Measurements from ENCODE around the gene HOXA9.

Gene HOXA9

DNA sequence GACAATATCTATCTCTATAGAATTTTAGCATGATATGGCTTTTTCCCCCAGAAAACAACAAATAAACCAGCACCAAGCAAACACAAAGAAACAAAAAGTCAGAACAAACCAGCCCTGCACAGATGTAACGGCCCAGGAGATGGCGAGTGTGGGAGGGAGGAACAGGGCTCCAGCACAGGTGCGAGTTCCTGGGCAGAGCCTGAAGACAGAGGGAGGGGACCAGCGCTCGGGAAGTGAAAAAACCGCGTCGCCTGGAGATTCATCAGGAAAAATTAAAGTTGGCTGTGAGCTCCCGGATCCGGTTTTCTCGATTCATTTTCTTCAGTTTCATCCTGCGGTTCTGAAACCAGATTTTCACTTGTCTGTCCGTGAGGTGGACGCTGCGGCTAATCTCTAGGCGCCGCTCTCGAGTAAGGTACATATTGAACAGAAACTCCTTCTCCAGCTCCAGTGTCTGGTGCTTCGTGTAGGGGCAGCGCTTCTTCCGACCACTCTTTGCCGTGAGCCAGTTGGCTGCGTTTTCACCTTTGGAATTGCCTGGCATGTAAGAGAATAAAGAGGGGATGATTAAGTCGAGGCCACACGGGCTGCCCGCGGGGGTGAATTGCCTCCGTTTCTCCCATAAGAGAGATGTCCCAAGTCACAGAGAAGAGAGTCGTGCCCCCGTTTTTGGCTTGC lies 6.4 kb upstream of the HOXA9 start:
- Histone ChIP-seq H3K9ac (no peak overlapping the region), H3K9me3 (peaks cover 36% of the 10 kb centered on the region), H3K27ac (no peak overlapping the region), H3K4me3 (no peak overlapping the region), H3K36me3 (no peaks in the 10 kb centered on the region), H4K20me1 (peaks cover 100% of the 10 kb centered on the region), H3K4me2 (no peak overlapping the region), H3K27me3 (peaks cover 100% of the 10 kb centered on the region), H3K4me1 (no peaks in the 10 kb centered on the region)
- no peak for TF ChIP-seq Cebpa-rat (IDR thresholded peaks at IDR 0.05)

DNA sequence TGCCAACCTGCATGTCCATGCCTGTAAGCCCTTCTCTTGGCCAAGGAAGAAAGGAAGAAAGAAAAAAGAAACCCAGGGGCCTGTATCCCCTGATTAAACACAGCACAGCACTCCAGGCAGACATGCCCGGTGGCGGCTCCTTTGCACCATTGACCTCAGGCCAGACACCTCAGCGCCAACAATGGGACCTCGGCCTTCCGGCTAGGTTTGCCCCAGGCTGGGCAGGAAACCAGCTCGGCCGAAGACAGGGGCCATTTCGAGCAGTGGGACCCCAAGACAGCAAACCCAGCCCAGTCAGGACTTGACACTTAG lies 5.9 kb upstream of the HOXA9 start:
- Histone ChIP-seq H3K27me3 (peaks cover 100% of the 10 kb centered on the region), H4K20me1 (peaks cover 100% of the 10 kb centered on the region), H3K36me3 (no peaks in the 10 kb centered on the region), H3K4me2 (no peak overlapping the region), H3K27ac (no peak overlapping the region), H3K9ac (no peak overlapping the region), H3K4me1 (no peaks in the 10 kb centered on the region), H3K9me3 (peaks cover 39% of the 10 kb centered on the region), H3K4me3 (no peak overlapping the region)
- no peak for TF ChIP-seq Cebpa-rat (IDR thresholded peaks at IDR 0.05)

DNA sequence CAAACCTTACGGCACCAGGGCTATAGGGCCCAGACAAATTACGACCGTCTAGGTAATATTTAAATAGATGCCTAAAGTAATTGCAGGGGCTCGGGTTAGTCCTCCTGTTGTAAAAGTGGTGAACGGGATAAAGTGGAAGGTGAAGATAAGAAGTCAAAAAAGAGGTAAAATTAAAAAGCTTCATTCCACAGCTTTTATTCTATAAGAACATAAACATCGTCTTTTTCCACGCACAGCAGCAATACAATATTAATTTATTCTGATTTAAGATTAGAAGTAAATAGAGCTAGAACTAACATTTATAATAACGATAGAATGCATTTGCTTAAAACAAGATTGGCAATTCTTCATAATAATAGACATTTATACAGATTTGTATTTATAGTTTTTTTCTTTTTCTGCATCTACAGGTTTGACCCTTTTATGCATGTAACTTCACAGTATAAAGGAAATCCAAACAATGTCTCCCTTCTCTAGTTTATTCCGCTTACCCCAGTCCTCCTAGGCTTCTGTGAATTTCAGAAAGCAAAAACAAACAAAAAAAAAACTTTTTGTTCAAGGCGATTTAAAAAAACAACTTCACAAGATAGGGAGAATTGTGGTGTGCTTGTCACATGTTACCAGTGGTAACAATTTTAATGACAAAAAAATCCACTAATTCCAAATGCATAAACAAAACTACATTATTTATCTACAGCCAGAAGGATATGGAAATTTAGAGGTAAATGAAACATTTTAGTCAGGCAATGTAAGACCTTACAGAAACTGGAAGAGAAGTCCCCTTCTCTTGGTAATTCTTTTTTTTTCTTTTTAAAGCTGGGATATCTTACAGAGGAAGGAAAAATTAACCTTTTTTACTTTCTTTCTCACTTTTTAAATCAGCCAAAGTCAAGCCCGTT lies 5.3 kb upstream of the HOXA9 start:
- H3K36me3 ChIP-seq = no peaks in the 10 kb centered on the region
- H3K4me1 ChIP-seq = no peaks in the 10 kb centered on the region
- H3K27me3 ChIP-seq = peaks cover 100% of the 10 kb centered on the region
- H3K27ac ChIP-seq = no peak overlapping the region
- peaks cover 100% of the 10 kb centered on the region for H4K20me1 ChIP-seq
- H3K9me3 ChIP-seq = peaks cover 45% of the 10 kb centered on the region
- H3K9ac ChIP-seq = no peak overlapping the region
- no peak for TF ChIP-seq Cebpa-rat (IDR thresholded peaks at IDR 0.05)
- no peak overlapping the region for H3K4me2 ChIP-seq
- no peak overlapping the region for H3K4me3 ChIP-seq

DNA sequence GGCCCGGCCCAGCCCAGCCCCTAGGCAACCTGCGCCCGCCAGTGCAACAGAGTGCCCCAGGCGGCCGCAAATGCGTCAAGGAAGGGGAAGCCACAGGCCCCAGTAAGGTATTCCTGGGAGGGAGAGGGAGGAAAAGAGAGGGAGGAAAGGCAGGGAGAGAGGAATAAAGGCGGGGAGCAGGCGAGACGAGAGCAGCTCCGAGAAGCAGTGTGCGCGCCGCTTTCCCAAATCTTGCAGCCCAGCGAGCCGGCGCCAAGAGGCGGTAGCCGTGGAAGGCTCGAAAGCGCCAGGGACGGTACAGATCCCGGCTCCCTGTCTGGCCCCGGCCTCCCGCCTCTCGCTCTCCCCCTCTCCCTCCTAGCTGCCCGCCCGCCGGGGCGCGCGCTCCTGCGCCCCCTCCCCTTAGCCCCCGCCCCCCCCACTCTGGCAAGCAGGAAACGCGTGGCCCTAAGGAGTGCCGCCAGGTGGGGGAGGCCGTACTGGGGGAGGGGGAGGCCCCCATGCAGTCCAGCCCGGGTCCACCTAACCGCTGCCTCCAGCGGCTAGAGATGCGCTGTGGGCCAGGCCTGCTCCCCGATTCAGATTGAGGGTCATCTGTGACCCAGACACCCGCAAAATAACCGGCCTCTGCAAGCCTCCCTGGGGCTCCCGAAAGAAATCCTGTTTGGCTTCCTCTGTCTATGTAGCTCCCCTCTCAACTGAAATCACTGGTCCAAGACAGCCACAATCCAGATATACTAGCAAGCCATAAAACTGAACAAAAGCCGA lies 4.5 kb upstream of the HOXA9 start:
- no peak overlapping the region for H3K9ac ChIP-seq
- H3K27me3 ChIP-seq = peaks cover 100% of the 10 kb centered on the region
- H3K4me3 ChIP-seq = no peak overlapping the region
- no peaks in the 10 kb centered on the region for H3K36me3 ChIP-seq
- no peaks in the 10 kb centered on the region for H3K4me1 ChIP-seq
- TF ChIP-seq Cebpa-rat (IDR thresholded peaks at IDR 0.05) = no peak
- H3K27ac ChIP-seq = no peak overlapping the region
- H3K4me2 ChIP-seq = no peak overlapping the region
- H3K9me3 ChIP-seq = peaks cover 51% of the 10 kb centered on the region
- H4K20me1 ChIP-seq = peaks cover 100% of the 10 kb centered on the region

DNA sequence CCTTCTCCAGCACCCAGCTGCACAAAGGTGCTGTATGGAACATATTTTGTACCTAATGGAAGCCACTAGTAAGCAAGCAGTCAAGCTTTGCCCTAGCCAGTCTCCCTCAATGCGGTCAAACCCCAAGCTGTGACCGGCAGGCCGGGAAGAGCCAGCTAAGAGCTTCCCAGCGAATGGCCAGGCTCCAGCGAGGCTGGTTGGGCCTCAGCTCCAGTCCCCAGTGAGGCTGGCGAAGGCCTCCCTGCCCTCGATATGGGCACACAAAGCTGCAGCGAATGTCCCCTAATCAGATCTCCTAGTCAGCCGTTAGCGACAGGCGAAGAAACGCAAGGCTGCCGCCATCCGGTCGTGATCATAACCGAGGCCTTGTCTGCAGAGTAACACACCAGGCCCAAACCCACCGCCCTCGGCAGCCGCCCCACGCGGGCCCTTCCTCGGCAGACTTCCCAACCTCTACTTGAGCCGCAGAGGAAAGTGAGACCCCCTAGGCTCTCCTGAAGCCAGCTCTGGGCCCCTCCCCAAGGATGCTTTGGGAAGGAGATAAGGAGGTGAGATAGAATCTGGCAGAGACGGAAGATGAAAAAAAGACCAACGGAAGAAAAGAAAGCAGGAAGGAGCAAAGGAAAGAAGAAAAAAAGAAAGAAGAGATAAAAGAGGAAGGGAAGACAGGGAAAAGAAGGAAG lies 3.1 kb upstream of the HOXA9 start:
- Histone ChIP-seq H3K27me3 (peaks cover 100% of the 10 kb centered on the region), H3K27ac (no peak overlapping the region), H3K4me1 (no peaks in the 10 kb centered on the region), H3K4me3 (no peak overlapping the region), H3K9ac (no peak overlapping the region), H3K36me3 (no peaks in the 10 kb centered on the region), H3K4me2 (no peak overlapping the region), H4K20me1 (peaks cover 100% of the 10 kb centered on the region), H3K9me3 (peaks cover 37% of the 10 kb centered on the region)
- no peak for TF ChIP-seq Cebpa-rat (IDR thresholded peaks at IDR 0.05)

DNA sequence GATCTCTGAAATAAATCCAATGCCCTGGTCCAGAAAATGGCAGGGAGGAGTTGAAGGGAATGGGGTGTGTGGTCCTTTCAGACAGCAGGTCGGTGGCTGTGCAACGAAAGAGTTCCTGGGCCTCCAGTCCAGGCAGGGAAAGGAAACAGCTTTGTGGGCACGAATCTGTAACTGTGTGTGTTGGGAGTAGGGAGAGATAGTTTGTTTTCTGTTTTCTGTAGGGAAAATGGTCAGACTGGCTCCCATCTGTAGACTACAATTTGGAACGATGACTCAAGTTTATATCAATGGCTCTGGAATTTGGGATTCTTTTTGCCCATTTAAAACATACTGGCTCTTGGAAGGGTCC lies 2.6 kb upstream of the HOXA9 start:
- Histone ChIP-seq H3K9ac (no peak overlapping the region), H3K27me3 (peaks cover 100% of the 10 kb centered on the region), H3K4me1 (no peaks in the 10 kb centered on the region), H4K20me1 (peaks cover 100% of the 10 kb centered on the region), H3K36me3 (no peaks in the 10 kb centered on the region), H3K9me3 (peaks cover 32% of the 10 kb centered on the region), H3K4me2 (no peak overlapping the region), H3K27ac (no peak overlapping the region), H3K4me3 (no peak overlapping the region)
- no peak for TF ChIP-seq Cebpa-rat (IDR thresholded peaks at IDR 0.05)

DNA sequence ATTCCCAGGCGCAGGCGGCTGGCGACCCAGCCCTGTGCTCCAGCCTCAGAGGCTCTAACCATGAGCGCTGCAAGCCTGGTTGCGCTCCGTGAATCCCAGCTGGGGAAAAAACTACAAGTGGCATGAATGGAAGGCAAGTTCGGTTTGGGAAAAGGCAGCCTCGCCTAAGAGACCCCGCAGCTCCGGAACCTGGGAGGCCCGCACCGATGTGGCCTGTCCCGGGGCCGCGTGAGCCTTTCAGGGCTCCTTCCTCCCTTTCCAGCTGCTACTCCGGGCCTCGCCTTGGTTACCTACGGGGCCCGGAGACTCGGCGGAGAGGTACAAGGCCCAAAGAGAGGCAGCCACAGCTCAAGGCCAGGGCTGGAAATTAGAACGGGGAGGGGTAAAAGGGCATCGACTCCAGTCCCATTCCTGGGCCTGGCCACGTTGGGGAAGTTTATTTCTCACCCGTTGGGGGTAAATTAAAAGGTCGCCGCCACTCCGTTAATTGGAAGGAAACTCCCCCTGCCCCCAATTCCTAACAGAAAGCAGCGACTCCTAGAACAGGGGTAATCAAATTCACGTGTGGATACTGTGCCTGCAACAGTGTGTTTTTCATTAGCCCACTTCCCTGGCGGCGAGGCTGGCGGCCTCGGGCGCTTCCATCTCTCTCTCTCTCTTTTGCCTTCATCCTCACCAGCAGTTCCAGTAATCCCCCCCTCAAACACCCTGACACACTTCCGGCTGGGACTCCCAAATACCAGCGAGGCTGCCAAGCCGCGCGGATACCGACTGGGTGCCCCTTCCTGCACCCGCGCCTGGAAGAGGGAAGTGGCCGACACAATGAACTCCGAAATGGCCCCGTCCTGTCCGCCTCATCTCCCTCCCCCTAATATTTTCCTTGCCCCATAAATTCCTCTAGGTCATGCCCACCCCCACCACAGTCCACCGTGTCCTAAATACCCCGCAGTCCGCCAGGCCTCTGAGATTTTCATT lies 1.5 kb upstream of the HOXA9 start:
- peaks cover 100% of the 10 kb centered on the region for H3K27me3 ChIP-seq
- no peak overlapping the region for H3K4me2 ChIP-seq
- peaks cover 21% of the 10 kb centered on the region for H3K9me3 ChIP-seq
- H3K4me3 ChIP-seq = no peak overlapping the region
- no peaks in the 10 kb centered on the region for H3K36me3 ChIP-seq
- H3K27ac ChIP-seq = no peak overlapping the region
- peaks cover 100% of the 10 kb centered on the region for H4K20me1 ChIP-seq
- no peak overlapping the region for H3K9ac ChIP-seq
- no peaks in the 10 kb centered on the region for H3K4me1 ChIP-seq
- no peak for TF ChIP-seq Cebpa-rat (IDR thresholded peaks at IDR 0.05)

DNA sequence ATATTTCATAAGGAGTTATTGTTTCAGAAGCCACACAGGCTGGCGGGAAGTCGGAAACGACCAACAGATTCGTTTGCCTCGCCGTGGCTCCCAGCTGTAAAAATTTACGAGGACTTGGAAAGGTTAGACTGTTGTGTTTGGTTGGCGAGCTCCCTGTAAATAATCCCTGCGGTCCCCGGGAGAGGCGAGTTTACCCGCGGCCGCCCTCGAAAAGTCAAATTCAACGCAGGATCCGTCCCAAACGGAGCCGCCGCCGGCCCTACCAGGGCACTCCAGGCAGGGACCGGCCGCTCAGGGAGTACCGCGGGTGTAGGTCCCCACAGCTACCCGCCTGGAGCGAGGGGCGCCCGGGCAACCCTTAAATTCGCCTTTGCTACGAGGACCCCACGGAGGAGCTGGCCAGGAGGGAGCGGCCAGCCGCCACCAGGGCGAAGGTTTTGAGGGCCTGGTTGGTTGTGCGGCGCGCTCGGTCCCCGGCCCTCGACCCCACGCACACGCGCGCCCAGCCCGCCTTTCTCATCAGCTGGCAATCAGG lies 726 bp upstream of the HOXA9 start:
- H3K36me3 ChIP-seq = no peaks in the 10 kb centered on the region
- H3K9ac ChIP-seq = no peak overlapping the region
- H4K20me1 ChIP-seq = peaks cover 95% of the 10 kb centered on the region
- no peak overlapping the region for H3K4me2 ChIP-seq
- peaks cover 17% of the 10 kb centered on the region for H3K9me3 ChIP-seq
- no peak overlapping the region for H3K27ac ChIP-seq
- no peak for TF ChIP-seq Cebpa-rat (IDR thresholded peaks at IDR 0.05)
- H3K4me3 ChIP-seq = no peak overlapping the region
- peaks cover 100% of the 10 kb centered on the region for H3K27me3 ChIP-seq
- no peaks in the 10 kb centered on the region; the same call in 1 of the 2 replicates for H3K4me1 ChIP-seq
